GM19452 (cell line): ENCODE measurements around the gene PKN2.
"Not testable (repeated sequence)": the region's sequence is repeated elsewhere in the genome, so short reads cannot be mapped to it uniquely, and the experiment has no call there.

Source experiments
- ATAC-seq: cut with Tn5 transposase; IDR thresholded peaks from one replicate; pipeline ENCODE4 v1.9.1; 2021; ENCODE audit not compliant: unreplicated experiment

PKN2 gene

GRCh38 chr1:88784551-88784950, 100.5 kb downstream of the PKN2 start:
- no peak for ATAC-seq

- no peak for ATAC-seq
Observed at GRCh38 chr1:88787023-88787903, 103.2 kb downstream of the PKN2 start.

GRCh38 chr1:88791192-88791591, 107.1 kb downstream of the PKN2 start:
- ATAC-seq, result no peak

- ATAC-seq, result no peak
Observed at GRCh38 chr1:88799491-88799890, 115.4 kb downstream of the PKN2 start.

GRCh38 chr1:88800382-88801051, 116.4 kb downstream of the PKN2 start:
- ATAC-seq, result no peak

- no peak for ATAC-seq
Observed at GRCh38 chr1:88801575-88802208, 117.6 kb downstream of the PKN2 start.

- ATAC-seq, result no peak
Observed at GRCh38 chr1:88802404-88802803, 118.3 kb downstream of the PKN2 start.

- ATAC-seq, result no peak
Observed at GRCh38 chr1:88802950-88803349, 118.9 kb downstream of the PKN2 start.

GRCh38 chr1:88803444-88803843, 119.4 kb downstream of the PKN2 start:
- ATAC-seq, result no peak

- no peak for ATAC-seq
Observed at GRCh38 chr1:88812366-88812765, 128.3 kb downstream of the PKN2 start.

- no peak for ATAC-seq
Observed at GRCh38 chr1:88813471-88813870, 129.4 kb downstream of the PKN2 start.

GRCh38 chr1:88819642-88820041, 135.6 kb downstream of the PKN2 start:
- not testable (repeated sequence) for ATAC-seq

GRCh38 chr1:88825721-88826120, 141.6 kb downstream of the PKN2 start:
- ATAC-seq, result no peak

- ATAC-seq, result no peak
Observed at GRCh38 chr1:88847643-88848042, 163.6 kb downstream of the PKN2 start.

- no peak for ATAC-seq
Observed at GRCh38 chr1:88851303-88852063, 167.4 kb downstream of the PKN2 start.

- no peak for ATAC-seq
Observed at GRCh38 chr1:88867743-88868521, 183.9 kb downstream of the PKN2 start.

- ATAC-seq, result not testable (repeated sequence)
Observed at GRCh38 chr1:88869644-88870043, 185.6 kb downstream of the PKN2 start.

- no peak for ATAC-seq
Observed at GRCh38 chr1:88873737-88874349, 189.8 kb downstream of the PKN2 start.

- ATAC-seq, result no peak
Observed at GRCh38 chr1:88875595-88875994, 191.5 kb downstream of the PKN2 start.
